ENCODE measurements around the gene ZNF101. TPM values are rescaled to one million over a fixed set of nuclear protein-coding genes. Genes with fewer than 3 reads are reported as not detected.
A peak's percentile ranks its signal among the peaks of the same experiment; 100 is the strongest.

The ZNF101 gene
- total and polyA plus RNA-seq, 9 donors: 2.9 to 12.6 (median 5.6) TPM

- no peak for DNase-seq
- H3K36me3 ChIP-seq: no peaks in the 10 kb centered on the region
- H3K4me3 ChIP-seq: no peak overlapping the region
- H3K27ac ChIP-seq: no peak overlapping the region
- H3K9me3 ChIP-seq: no peaks in the 10 kb centered on the region
- intact Hi-C loops (cut with DNase I): no loop called here
- no peaks in the 10 kb centered on the region for H3K27me3 ChIP-seq
- TF ChIP-seq CTCF (IDR thresholded peaks at IDR 0.05): no peak
- no peak for TF ChIP-seq POLR2A (IDR thresholded peaks at IDR 0.05)
- TF ChIP-seq EP300 (IDR thresholded peaks at IDR 0.05): no peak
- 87 to 93% (median 88%) methylated on average over 24 of the region's 24 CpGs for WGBS, 3 donors
- no peaks in the 10 kb centered on the region for H3K4me1 ChIP-seq (ENCODE audit: insufficient read depth)
These were observed 15.9 kb upstream of the ZNF101 start for GRCh38 chr19:19652482-19653295.

- no peak overlapping the region for H3K4me3 ChIP-seq
- no peaks in the 10 kb centered on the region for H3K36me3 ChIP-seq
- no peak for DNase-seq
- H3K27me3 ChIP-seq: no peaks in the 10 kb centered on the region
- TF ChIP-seq CTCF (IDR thresholded peaks at IDR 0.05): no peak
- no peak for TF ChIP-seq POLR2A (IDR thresholded peaks at IDR 0.05)
- no peak for TF ChIP-seq EP300 (IDR thresholded peaks at IDR 0.05)
- no peak overlapping the region for H3K27ac ChIP-seq
- H3K4me1 ChIP-seq (ENCODE audit: insufficient read depth): no peaks in the 10 kb centered on the region
- no peaks in the 10 kb centered on the region for H3K9me3 ChIP-seq
- 92 to 93% (median 92%) methylated on average over 23 of the region's 23 CpGs for WGBS, 3 donors
- intact Hi-C loops (cut with DNase I): no loop called here
These were observed 15.0 kb upstream of the ZNF101 start for GRCh38 chr19:19653597-19654147.

- Histone ChIP-seq H3K27ac (no peak overlapping the region), H3K36me3 (no peaks in the 10 kb centered on the region), H3K4me3 (no peak overlapping the region), H3K9me3 (no peaks in the 10 kb centered on the region), H3K27me3 (no peaks in the 10 kb centered on the region), H3K4me1 (ENCODE audit: insufficient read depth) (no peaks in the 10 kb centered on the region)
- intact Hi-C loops (cut with DNase I): no loop called here
- TF ChIP-seq POLR2A (IDR thresholded peaks at IDR 0.05) (no peak), EP300 (IDR thresholded peaks at IDR 0.05) (no peak), CTCF (IDR thresholded peaks at IDR 0.05) (no peak)
- DNase-seq: no peak
- WGBS, 3 donors: 70 to 82% (median 78%) methylated on average over 13 to 15 of the region's 15 CpGs
These were observed 14.2 kb upstream of the ZNF101 start for GRCh38 chr19:19654441-19654840.

- H3K4me1 ChIP-seq (ENCODE audit: insufficient read depth): no peaks in the 10 kb centered on the region
- intact Hi-C loops (cut with DNase I): no loop called here
- H3K36me3 ChIP-seq: no peaks in the 10 kb centered on the region
- TF ChIP-seq POLR2A (IDR thresholded peaks at IDR 0.05): no peak
- no peak for TF ChIP-seq CTCF (IDR thresholded peaks at IDR 0.05)
- TF ChIP-seq EP300 (IDR thresholded peaks at IDR 0.05): no peak
- H3K9me3 ChIP-seq: no peaks in the 10 kb centered on the region
- 89 to 93% (median 89%) methylated on average over 22 of the region's 22 CpGs for WGBS, 3 donors
- H3K27ac ChIP-seq: no peak overlapping the region
- peak in 1 of 5 donors; percentile 15 for DNase-seq
- no peak overlapping the region for H3K4me3 ChIP-seq
- no peaks in the 10 kb centered on the region for H3K27me3 ChIP-seq
These were observed 13.5 kb upstream of the ZNF101 start for GRCh38 chr19:19655051-19655594.

Data from ovary (tissue), 9 donors.